Neural cell (in vitro differentiated cells): ENCODE results near the gene ZNF691. TPM values are rescaled to one million over a fixed set of nuclear protein-coding genes. Genes with fewer than 3 reads are reported as not detected.

Source experiments
- H2AFZ ChIP-seq: fragments of 200-600, 300-800 bp; sonication (generic), shearing (Covaris generic); 2 replicates; pipeline ENCODE4 v1.6.0; 2014; ENCODE audit warnings: low read depth, mild to moderate bottlenecking, antibody characterized with exemption, low read length, moderate library complexity
- H3F3A ChIP-seq: fragments of 200-600 bp; shearing (Covaris generic); 2 replicates; pipeline ENCODE4 v1.6.1; 2016; ENCODE audit warnings: mild to moderate bottlenecking, moderate library complexity, mixed read lengths, antibody characterized with exemption, low read length; ENCODE audit not compliant: insufficient read depth, poor library complexity, severe bottlenecking
- H3K27ac ChIP-seq: fragments of 200-600, 300-800 bp; sonication (generic), shearing (Covaris generic); 2 replicates; pipeline ENCODE4 v1.5.1; 2014; ENCODE audit warnings: mild to moderate bottlenecking, low read length, moderate library complexity
- H3K27me3 ChIP-seq: fragments of 300-800, 200-600 bp; sonication (generic), shearing (Covaris generic); 2 replicates; pipeline ENCODE4 v1.6.0; 2014; ENCODE audit warnings: mild to moderate bottlenecking, low read depth, low read length, moderate library complexity; ENCODE audit not compliant: insufficient read depth
- H3K36me3 ChIP-seq: fragments of 300-800, 200-600 bp; sonication (generic), shearing (Covaris generic); 2 replicates; pipeline ENCODE4 v1.5.1; 2014; ENCODE audit warnings: mild to moderate bottlenecking, antibody characterized with exemption, low read length, moderate library complexity; ENCODE audit not compliant: insufficient read depth
- H3K4me2 ChIP-seq: fragments of 300-800, 200-600 bp; sonication (generic), shearing (Covaris generic); 2 replicates; pipeline ENCODE4 v1.6.0; 2014; ENCODE audit warnings: mild to moderate bottlenecking, low read length
- H3K4me3 ChIP-seq: fragments of 300-800, 200-600 bp; sonication (generic), shearing (Covaris generic); 2 replicates; pipeline ENCODE4 v1.5.1; 2014; ENCODE audit warnings: mild to moderate bottlenecking, low read length, moderate library complexity
- H3K79me2 ChIP-seq: fragments of 200-600 bp; shearing (Covaris generic); replicated peaks from 2 replicates; pipeline ENCODE4 v1.6.0; 2014; ENCODE audit warnings: mild to moderate bottlenecking, low read length, moderate library complexity; ENCODE audit not compliant: insufficient read depth
- H3K9ac ChIP-seq: fragments of 300-800, 200-600 bp; sonication (generic), shearing (Covaris generic); 2 replicates; pipeline ENCODE4 v1.6.1; 2016; ENCODE audit warnings: mild to moderate bottlenecking, low read length, mixed read lengths
- H3K9me2 ChIP-seq: fragments of 200-600 bp; shearing (Covaris generic); 2 replicates; pipeline ENCODE4 v1.6.1; 2016; ENCODE audit warnings: mild to moderate bottlenecking, low read length, mixed read lengths; ENCODE audit not compliant: insufficient read depth
- H3K9me3 ChIP-seq: fragments of 200-600, 300-800 bp; sonication (generic), shearing (Covaris generic); 2 replicates; pipeline ENCODE4 v1.6.1; 2016; ENCODE audit warnings: mild to moderate bottlenecking, mixed run types, low read length, moderate library complexity, mixed read lengths
- H4K20me1 ChIP-seq: fragments of 200-600 bp; shearing (Covaris generic); 2 replicates; pipeline ENCODE4 v1.6.1; 2016; ENCODE audit warnings: mild to moderate bottlenecking, mixed run types; ENCODE audit not compliant: insufficient read depth
- CTCF ChIP-seq: fragments of 450-650 bp; IDR thresholded peaks from 2 replicates; pipeline ENCODE4 v1.5.1; 2014; ENCODE audit warnings: antibody characterized with exemption, mild to moderate bottlenecking, moderate library complexity; ENCODE audit not compliant: poor library complexity, severe bottlenecking
- EP300 ChIP-seq: fragments of 450-650 bp; conservative IDR thresholded peaks from 2 replicates; pipeline ENCODE4 v1.6.1; 2014; ENCODE audit warnings: antibody characterized with exemption, mild to moderate bottlenecking, moderate library complexity; ENCODE audit not compliant: poor library complexity, severe bottlenecking
- EZH2 ChIP-seq: fragments of 200-600, 300-800 bp; shearing (Covaris generic), sonication (generic); IDR thresholded peaks from 2 replicates; pipeline ENCODE4 v1.6.1; 2014; ENCODE audit warnings: antibody characterized with exemption, low read length, borderline replicate concordance, mild to moderate bottlenecking; ENCODE audit not compliant: insufficient read depth, poor library complexity, severe bottlenecking
- MXI1 ChIP-seq: fragments of 450-650 bp; conservative IDR thresholded peaks from 2 replicates; pipeline ENCODE4 v1.6.1; 2014; ENCODE audit warnings: antibody characterized with exemption, mild to moderate bottlenecking; ENCODE audit not compliant: poor library complexity, severe bottlenecking
- POLR2AphosphoS5 ChIP-seq: IDR thresholded peaks from 2 replicates; pipeline ENCODE4 v1.6.1; 2012
- RAD21 ChIP-seq: fragments of 450-650 bp; conservative IDR thresholded peaks from 2 replicates; pipeline ENCODE4 v1.6.1; 2014; ENCODE audit warnings: antibody characterized with exemption, mild to moderate bottlenecking, moderate library complexity
- REST ChIP-seq: IDR thresholded peaks from 2 replicates; pipeline ENCODE4 v1.6.1; 2012; ENCODE audit warnings: borderline replicate concordance
- SMC3 ChIP-seq: fragments of 450-650 bp; conservative IDR thresholded peaks from 2 replicates; pipeline ENCODE4 v1.6.1; 2014; ENCODE audit warnings: antibody characterized with exemption, mild to moderate bottlenecking, moderate library complexity; ENCODE audit not compliant: poor library complexity
- TAF1 ChIP-seq: IDR thresholded peaks from 2 replicates; pipeline ENCODE4 v1.6.1; 2012; ENCODE audit warnings: low read depth
- polyA plus RNA-seq: library from polyadenylated mRNA; depleted of rRNA; stranded (reverse); fragments of >200 nt; gene quantifications from 2 replicates; pipeline ENCODE4 v1.2.3, GENCODE V29; 2014

Gene ZNF691
- polyA plus RNA-seq, 1 donor from 2014 or later = 14.9 TPM

- Histone ChIP-seq H3F3A (no peaks in the 10 kb centered on the region), H3K9ac (peak overlapping the region; percentile 80), H3K79me2 (peaks cover 27% of the 10 kb centered on the region), H3K36me3 (no peaks in the 10 kb centered on the region), H3K27ac (peak overlapping the region; percentile 95), H2AFZ (peak overlapping the region; percentile 54), H4K20me1 (no peaks in the 10 kb centered on the region), H3K27me3 (no peaks in the 10 kb centered on the region), H3K4me3 (peak overlapping the region; percentile 68), H3K9me2 (no peaks in the 10 kb centered on the region), H3K4me2 (peak overlapping the region; percentile 60), H3K9me3 (no peaks in the 10 kb centered on the region)
- TF ChIP-seq REST (no peak), POLR2AphosphoS5 (no peak), MXI1 (no peak), CTCF (no peak), SMC3 (no peak), EP300 (no peak), TAF1 (no peak), RAD21 (no peak), EZH2 (no peak)
These were observed 29.0 kb upstream of the ZNF691 start for GRCh38 chr1:42817440-42817767.

DNA sequence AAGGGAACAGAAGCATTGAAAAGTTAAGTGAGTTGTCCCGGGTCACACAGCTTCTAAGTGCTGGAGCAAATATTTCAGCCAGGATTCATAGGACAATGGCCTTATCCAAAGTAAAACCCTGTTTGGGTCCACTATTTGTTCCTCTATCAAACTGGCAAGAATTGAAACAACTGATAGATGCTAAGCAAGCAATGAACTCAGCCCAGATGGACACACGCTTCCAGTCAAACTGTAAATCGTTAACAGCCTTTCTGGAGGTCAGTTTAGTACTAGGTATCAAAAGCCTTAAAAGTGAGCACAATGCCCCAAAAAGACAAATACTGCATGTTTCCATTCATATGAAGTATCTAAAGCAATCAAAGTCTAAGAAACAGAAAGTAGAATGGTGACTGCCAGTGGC, 28.4 kb upstream of the ZNF691 start:
- H3K9me2 ChIP-seq = no peaks in the 10 kb centered on the region
- H3K9me3 ChIP-seq = no peaks in the 10 kb centered on the region
- H3F3A ChIP-seq = no peaks in the 10 kb centered on the region
- no peaks in the 10 kb centered on the region for H3K27me3 ChIP-seq
- peak overlapping the region; percentile 68 for H3K4me3 ChIP-seq
- no peak overlapping the region for H2AFZ ChIP-seq
- peak overlapping the region; percentile 60 for H3K4me2 ChIP-seq
- H4K20me1 ChIP-seq = no peaks in the 10 kb centered on the region
- TF ChIP-seq CTCF = no peak
- H3K9ac ChIP-seq = no peak overlapping the region
- H3K36me3 ChIP-seq = no peaks in the 10 kb centered on the region
- H3K27ac ChIP-seq = no peak overlapping the region
- H3K79me2 ChIP-seq = peaks cover 22% of the 10 kb centered on the region
